ENCODE results near the gene POU5F1. TPM values are rescaled to one million over a fixed set of nuclear protein-coding genes. Genes with fewer than 3 reads are reported as not detected.
"Not testable (repeated sequence)": the region's sequence is repeated elsewhere in the genome, so short reads cannot be mapped to it uniquely, and the experiment has no call there.

POU5F1 gene
- total RNA-seq, 2 experiments from 2014 or later, result 0.44 to 0.86 TPM

DNA sequence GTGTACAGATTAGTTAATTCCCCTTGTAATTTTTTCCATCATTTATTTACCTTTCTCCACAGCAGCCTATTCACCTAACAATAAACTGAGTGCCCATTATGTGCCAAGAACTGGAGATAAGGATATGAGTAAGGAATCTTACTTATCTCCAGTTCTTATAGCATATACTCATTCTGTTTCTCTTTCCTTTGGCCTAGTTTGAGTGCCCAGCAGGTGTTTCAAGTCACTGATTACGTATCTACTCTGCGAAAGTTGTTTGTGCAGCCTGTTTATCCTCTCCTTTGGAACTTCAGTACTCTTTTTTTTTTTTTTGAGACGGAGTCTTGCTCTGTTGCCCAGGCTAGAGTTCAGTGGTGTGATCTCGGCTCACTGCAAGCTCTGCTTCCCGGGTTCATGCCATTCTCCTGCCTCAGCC is 17.3 kb upstream of the POU5F1 start:
- intact Hi-C loops (cut with micrococcal nuclease; ENCODE audit: unreplicated experiment), result no loop called here
- Histone ChIP-seq H3K9me2 (ENCODE audit: insufficient read depth, low read length) (no peaks in the 10 kb centered on the region), H3K4me1 (ENCODE audit: insufficient read depth, low read length, poor library complexity, severe bottlenecking) (peaks cover 37% of the 10 kb centered on the region), H3K79me2 (ENCODE audit: insufficient read depth, low read depth, low read length) (no peaks in the 10 kb centered on the region), H3K27ac (ENCODE audit: low read depth, low read length, poor library complexity, severe bottlenecking) (no peak overlapping the region), H3K36me3 (ENCODE audit: insufficient read depth, low read length) (no peaks in the 10 kb centered on the region), H3K4me2 (ENCODE audit: low read length) (no peak overlapping the region), H3K4me3 (ENCODE audit: low read depth, low read length, poor library complexity, severe bottlenecking) (no peak overlapping the region), H3K9me3 (ENCODE audit: low read length) (no peaks in the 10 kb centered on the region), H2AFZ (ENCODE audit: low read length) (no peak overlapping the region), H4K20me1 (ENCODE audit: insufficient read depth, low read length) (no peaks in the 10 kb centered on the region)
- DNase-seq (ENCODE audit: low spot score), result no peak
- BruUV-seq (replicated peaks), result no TSS peak
- ChIA-PET POLR2A (no interaction called here), CTCF (ENCODE audit: unreplicated experiment) (no interaction called here)
- TF ChIP-seq EZH2phosphoT487 (IDR thresholded peaks at IDR 0.05; ENCODE audit: borderline replicate concordance, low read depth, low read length), result no peak
- TF ChIP-seq, protein P1, sequence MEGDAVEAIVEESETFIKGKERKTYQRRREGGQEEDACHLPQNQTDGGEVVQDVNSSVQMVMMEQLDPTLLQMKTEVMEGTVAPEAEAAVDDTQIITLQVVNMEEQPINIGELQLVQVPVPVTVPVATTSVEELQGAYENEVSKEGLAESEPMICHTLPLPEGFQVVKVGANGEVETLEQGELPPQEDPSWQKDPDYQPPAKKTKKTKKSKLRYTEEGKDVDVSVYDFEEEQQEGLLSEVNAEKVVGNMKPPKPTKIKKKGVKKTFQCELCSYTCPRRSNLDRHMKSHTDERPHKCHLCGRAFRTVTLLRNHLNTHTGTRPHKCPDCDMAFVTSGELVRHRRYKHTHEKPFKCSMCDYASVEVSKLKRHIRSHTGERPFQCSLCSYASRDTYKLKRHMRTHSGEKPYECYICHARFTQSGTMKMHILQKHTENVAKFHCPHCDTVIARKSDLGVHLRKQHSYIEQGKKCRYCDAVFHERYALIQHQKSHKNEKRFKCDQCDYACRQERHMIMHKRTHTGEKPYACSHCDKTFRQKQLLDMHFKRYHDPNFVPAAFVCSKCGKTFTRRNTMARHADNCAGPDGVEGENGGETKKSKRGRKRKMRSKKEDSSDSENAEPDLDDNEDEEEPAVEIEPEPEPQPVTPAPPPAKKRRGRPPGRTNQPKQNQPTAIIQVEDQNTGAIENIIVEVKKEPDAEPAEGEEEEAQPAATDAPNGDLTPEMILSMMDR (conservative IDR thresholded peaks at IDR 0.05; ENCODE audit: low read length), result no peak

DNA sequence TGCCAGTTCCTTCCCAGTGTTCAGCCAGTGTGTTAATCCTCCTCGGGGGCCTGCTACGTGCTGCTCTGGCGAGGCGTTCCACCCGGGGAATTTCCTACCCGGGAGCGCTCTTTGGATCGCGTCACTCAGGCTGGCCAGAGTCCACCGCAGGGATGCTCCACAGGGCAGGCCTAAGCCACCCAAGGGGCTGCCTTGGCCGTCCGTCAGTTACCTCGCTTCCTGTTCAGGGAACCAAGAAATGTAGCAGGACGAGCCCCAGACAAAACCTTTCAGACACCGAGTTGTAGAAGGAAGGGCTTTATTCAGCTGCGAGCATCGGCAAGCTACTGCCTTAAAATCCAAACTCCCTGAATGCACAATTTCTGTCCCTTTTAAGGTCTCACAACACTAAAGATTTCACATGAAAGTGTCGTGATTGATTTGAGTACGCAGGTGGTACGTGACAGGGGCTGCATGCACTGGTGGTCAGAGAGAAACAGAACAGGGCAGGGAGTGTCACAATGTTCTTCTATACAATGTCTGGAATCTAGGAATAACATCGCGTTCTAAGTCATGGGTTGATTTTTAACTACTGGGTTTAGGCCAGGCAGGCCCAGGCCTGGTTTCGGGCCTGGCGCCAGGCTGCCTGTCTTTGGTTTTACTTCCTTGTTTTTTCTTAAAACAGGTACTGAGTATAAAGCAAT is 15.7 kb upstream of the POU5F1 start:
- Histone ChIP-seq H2AFZ (ENCODE audit: low read length) (peak overlapping the region; percentile 73; the same call in 1 of the 2 replicates), H3K4me3 (ENCODE audit: low read depth, low read length, poor library complexity, severe bottlenecking) (no peak overlapping the region), H3K36me3 (ENCODE audit: insufficient read depth, low read length) (no peaks in the 10 kb centered on the region), H4K20me1 (ENCODE audit: insufficient read depth, low read length) (no peaks in the 10 kb centered on the region), H3K27ac (ENCODE audit: low read depth, low read length, poor library complexity, severe bottlenecking) (no peak overlapping the region), H3K4me1 (ENCODE audit: insufficient read depth, low read length, poor library complexity, severe bottlenecking) (peaks cover 37% of the 10 kb centered on the region), H3K9me2 (ENCODE audit: insufficient read depth, low read length) (no peaks in the 10 kb centered on the region), H3K79me2 (ENCODE audit: insufficient read depth, low read depth, low read length) (no peaks in the 10 kb centered on the region), H3K9me3 (ENCODE audit: low read length) (no peaks in the 10 kb centered on the region), H3K4me2 (ENCODE audit: low read length) (peak overlapping the region; percentile 20)
- CTCF ChIA-PET (ENCODE audit: unreplicated experiment), result interaction anchor here (0.5 kb wide), 1 partner anchor 215 kb away, joined by 4 read pairs; no protein-coding TSS in a partner anchor
- no TSS peak for BruUV-seq (replicated peaks)
- POLR2A ChIA-PET, result no interaction called here
- TF ChIP-seq, protein P1 (conservative IDR thresholded peaks at IDR 0.05; ENCODE audit: low read length), result no peak
- no peak for TF ChIP-seq EZH2phosphoT487 (IDR thresholded peaks at IDR 0.05; ENCODE audit: borderline replicate concordance, low read depth, low read length)
- no peak for DNase-seq (ENCODE audit: low spot score)
- intact Hi-C loops (cut with micrococcal nuclease; ENCODE audit: unreplicated experiment), result no loop called here

GRCh38 chr6:31185695-31186051 is 15.2 kb upstream of the POU5F1 start:
- Histone ChIP-seq H2AFZ (ENCODE audit: low read length) (peak overlapping the region; percentile 73; the same call in 1 of the 2 replicates), H3K4me1 (ENCODE audit: insufficient read depth, low read length, poor library complexity, severe bottlenecking) (peaks cover 34% of the 10 kb centered on the region)
- H3K79me2 ChIP-seq (ENCODE audit: insufficient read depth, low read depth, low read length); H3K4me3 ChIP-seq (ENCODE audit: low read depth, low read length, poor library complexity, severe bottlenecking); BruUV-seq (replicated peaks); H3K27ac ChIP-seq (ENCODE audit: low read depth, low read length, poor library complexity, severe bottlenecking); H3K36me3 ChIP-seq (ENCODE audit: insufficient read depth, low read length); intact Hi-C loops (cut with micrococcal nuclease; ENCODE audit: unreplicated experiment); POLR2A ChIA-PET; H3K4me2 ChIP-seq (ENCODE audit: low read length); H4K20me1 ChIP-seq (ENCODE audit: insufficient read depth, low read length); CTCF ChIA-PET (ENCODE audit: unreplicated experiment); H3K9me3 ChIP-seq (ENCODE audit: low read length); H3K9me2 ChIP-seq (ENCODE audit: insufficient read depth, low read length); DNase-seq (ENCODE audit: low spot score): not testable (repeated sequence)

GRCh38 chr6:31183859-31184258 is 13.4 kb upstream of the POU5F1 start:
- DNase-seq (ENCODE audit: low spot score); intact Hi-C loops (cut with micrococcal nuclease; ENCODE audit: unreplicated experiment); BruUV-seq (replicated peaks); H3K36me3 ChIP-seq (ENCODE audit: insufficient read depth, low read length); H3K79me2 ChIP-seq (ENCODE audit: insufficient read depth, low read depth, low read length); H3K9me2 ChIP-seq (ENCODE audit: insufficient read depth, low read length); H3K4me2 ChIP-seq (ENCODE audit: low read length); H3K27ac ChIP-seq (ENCODE audit: low read depth, low read length, poor library complexity, severe bottlenecking); H3K4me3 ChIP-seq (ENCODE audit: low read depth, low read length, poor library complexity, severe bottlenecking); H2AFZ ChIP-seq (ENCODE audit: low read length); H4K20me1 ChIP-seq (ENCODE audit: insufficient read depth, low read length); H3K9me3 ChIP-seq (ENCODE audit: low read length): not testable (repeated sequence)
- CTCF ChIA-PET (ENCODE audit: unreplicated experiment), result interaction anchor here (1.0 kb wide), 1 partner anchor 24 kb away, joined by 3 read pairs; no protein-coding TSS in a partner anchor
- H3K4me1 ChIP-seq (ENCODE audit: insufficient read depth, low read length, poor library complexity, severe bottlenecking), result peaks cover 31% of the 10 kb centered on the region
- POLR2A ChIA-PET, result interaction anchor here (0.8 to 1.0 kb wide), 2 partner anchors 8 to 18 kb away, joined by 3 read pairs; no protein-coding TSS in a partner anchor

GRCh38 chr6:31183287-31183686 is 12.8 kb upstream of the POU5F1 start:
- peaks cover 37% of the 10 kb centered on the region for H3K4me1 ChIP-seq (ENCODE audit: insufficient read depth, low read length, poor library complexity, severe bottlenecking)
- H3K27ac ChIP-seq (ENCODE audit: low read depth, low read length, poor library complexity, severe bottlenecking); H2AFZ ChIP-seq (ENCODE audit: low read length); H3K4me3 ChIP-seq (ENCODE audit: low read depth, low read length, poor library complexity, severe bottlenecking); intact Hi-C loops (cut with micrococcal nuclease; ENCODE audit: unreplicated experiment); BruUV-seq (replicated peaks); H3K9me2 ChIP-seq (ENCODE audit: insufficient read depth, low read length); DNase-seq (ENCODE audit: low spot score); H3K4me2 ChIP-seq (ENCODE audit: low read length); H3K9me3 ChIP-seq (ENCODE audit: low read length); H3K36me3 ChIP-seq (ENCODE audit: insufficient read depth, low read length); H3K79me2 ChIP-seq (ENCODE audit: insufficient read depth, low read depth, low read length); H4K20me1 ChIP-seq (ENCODE audit: insufficient read depth, low read length); POLR2A ChIA-PET: not testable (repeated sequence)
- CTCF ChIA-PET (ENCODE audit: unreplicated experiment), result interaction anchor here (1.0 kb wide), 1 partner anchor 24 kb away, joined by 3 read pairs; no protein-coding TSS in a partner anchor

All from OCI-LY7 (cell line).